CD4-positive, alpha-beta T cell (primary cell): Measurements from ENCODE around the gene P2RX7. TPM values are rescaled to one million over a fixed set of nuclear protein-coding genes. Genes with fewer than 3 reads are reported as not detected.

Source experiments
- ATAC-seq: fragments of 200-7000 bp; cut with Tn5 transposase; one replicate; pipeline ENCODE4 v1.10.0; 2022; ENCODE audit warnings: mild to moderate bottlenecking; ENCODE audit not compliant: poor library complexity
- CTCF ChIA-PET: fragments of 350-600 bp; sonication (Branson Sonifier 250); formaldehyde crosslinking; loops from one replicate; lab custom pipeline; 2021; ENCODE audit warnings: antibody characterized with exemption, inconsistent platforms; lab: Charles Lee
- POLR2A ChIA-PET: fragments of 350-600 bp; sonication (Branson Sonifier 250); formaldehyde crosslinking; loops from one replicate; lab custom pipeline; 2021; ENCODE audit warnings: antibody characterized with exemption, inconsistent platforms; lab: Charles Lee
- DNase-seq, 14 experiments: peaks; one replicate each; pipeline ENCODE4 v3.0.0-alpha.2; 2013 to 2020; ENCODE audit warnings: mixed read lengths in 2 of 14
- H3K27ac ChIP-seq, 2 donors: one replicate each; pipeline versions ENCODE4 v1.5.1 to v1.7.0; 2013; ENCODE audit warnings: low read length in 2 of 2, low read depth in 1 of 2, mild to moderate bottlenecking in 1 of 2
- H3K27me3 ChIP-seq, 2 experiments: 1 replicate in 1 of 2; 2 replicates in 1 of 2; pipeline versions ENCODE4 v1.6.1 to v1.7.0; 2013; ENCODE audit warnings: low read length in 2 of 2, control low read depth in 1 of 2, mild to moderate bottlenecking in 1 of 2, moderate library complexity in 1 of 2; ENCODE audit not compliant: insufficient read depth in 2 of 2, control insufficient read depth in 1 of 2
- H3K36me3 ChIP-seq: one replicate; pipeline ENCODE4 v1.6.1; 2013; ENCODE audit warnings: low read length, control low read depth; ENCODE audit not compliant: insufficient read depth
- H3K4me1 ChIP-seq: one replicate; pipeline ENCODE4 v1.6.1; 2013; ENCODE audit warnings: low read length, control low read depth; ENCODE audit not compliant: insufficient read depth
- H3K4me3 ChIP-seq: one replicate; pipeline ENCODE4 v1.5.1; 2013; ENCODE audit warnings: mild to moderate bottlenecking, low read length, moderate library complexity
- H3K9me3 ChIP-seq, 2 experiments: 1 replicate in 1 of 2; 2 replicates in 1 of 2; pipeline versions ENCODE4 v1.6.1 to v1.7.0; 2013; ENCODE audit warnings: low read length in 2 of 2, mild to moderate bottlenecking in 2 of 2, control low read depth in 1 of 2, moderate library complexity in 1 of 2; ENCODE audit not compliant: control insufficient read depth in 1 of 2, insufficient read depth in 1 of 2
- H3K27ac Mint-ChIP-seq: one replicate; pipeline ENCODE4 v1.8.0; 2020; ENCODE audit warnings: mixed read lengths
- H3K27me3 Mint-ChIP-seq: one replicate; pipeline ENCODE4 v1.8.0; 2021; ENCODE audit warnings: mixed read lengths
- H3K36me3 Mint-ChIP-seq: one replicate; pipeline ENCODE4 v1.8.0; 2021; ENCODE audit warnings: low read depth, mixed read lengths
- H3K4me1 Mint-ChIP-seq: one replicate; pipeline ENCODE4 v1.8.0; 2021; ENCODE audit warnings: low read depth, mixed read lengths
- H3K4me3 Mint-ChIP-seq: one replicate; pipeline ENCODE4 v1.8.0; 2020; ENCODE audit warnings: mild to moderate bottlenecking, mixed read lengths
- H3K9me3 Mint-ChIP-seq: one replicate; pipeline ENCODE4 v1.8.0; 2020; ENCODE audit warnings: mixed read lengths
- CTCF ChIP-seq: fragments of 200-600 bp; IDR thresholded peaks from one replicate; pipeline ENCODE4 v1.8.0; 2022; ENCODE audit warnings: antibody characterized with exemption, mild to moderate bottlenecking
- intact Hi-C, 2 experiments: fragments of 100-400 bp; cut with DNase I in 1 of 2; cut with micrococcal nuclease in 1 of 2; formaldehyde crosslinking; loops; one replicate each; pipeline versions ENCODE4 v1.15.1 to v1.9.0; 2023 to 2025; cut with DNase I, micrococcal nuclease
- total RNA-seq, 174 experiments: library from RNA in 2 of 174; stranded (reverse) in 2 of 174; gene quantifications; one replicate each; pipeline ENCODE4 v1.2.3 and lab custom pipeline; 2021 to 2026

P2RX7 gene
- total RNA-seq, 2 experiments from 2014 or later, result 4.6 to 4.8 TPM

GRCh38 chr12:121165316-121165715, 32.6 kb downstream of the P2RX7 start:
- POLR2A ChIA-PET, result no interaction called here
- Mint-ChIP-seq H3K4me3 (no peak overlapping the region), H3K27ac (no peak overlapping the region)

GRCh38 chr12:121166356-121166755, 33.7 kb downstream of the P2RX7 start:
- Histone ChIP-seq H3K27ac (no peak overlapping the region), H3K4me1 (peaks cover 2% of the 10 kb centered on the region), H3K4me3 (no peak overlapping the region), H3K9me3 (no peaks in the 10 kb centered on the region), H3K36me3 (peaks cover 17% of the 10 kb centered on the region), H3K27me3 (no peaks in the 10 kb centered on the region)
- DNase-seq (no peak), ATAC-seq (no peak)
- Mint-ChIP-seq H3K27ac (no peak overlapping the region), H3K9me3 (no peaks in the 10 kb centered on the region), H3K4me3 (no peak overlapping the region), H3K27me3 (no peaks in the 10 kb centered on the region), H3K4me1 (no peaks in the 10 kb centered on the region), H3K36me3 (peaks cover 25% of the 10 kb centered on the region)
- no peak for TF ChIP-seq CTCF
- CTCF ChIA-PET, result no interaction called here
- POLR2A ChIA-PET, result no interaction called here
- intact Hi-C loops, result no loop called here

More at GRCh38 chr12:121165316-121165715, 32.6 kb downstream of the P2RX7 start:
- Histone ChIP-seq H3K27me3 (no peaks in the 10 kb centered on the region), H3K27ac (no peak overlapping the region), H3K4me3 (no peak overlapping the region), H3K9me3 (no peaks in the 10 kb centered on the region), H3K4me1 (no peaks in the 10 kb centered on the region), H3K36me3 (peaks cover 17% of the 10 kb centered on the region)
- CTCF ChIA-PET, result no interaction called here
- ATAC-seq (no peak), DNase-seq (no peak)
- Mint-ChIP-seq H3K27me3 (no peaks in the 10 kb centered on the region), H3K9me3 (no peaks in the 10 kb centered on the region), H3K4me1 (no peaks in the 10 kb centered on the region), H3K36me3 (peaks cover 25% of the 10 kb centered on the region)
- intact Hi-C loops, result no loop called here
- TF ChIP-seq CTCF, result no peak

GRCh38 chr12:121167232-121167820, 34.6 kb downstream of the P2RX7 start:
- Mint-ChIP-seq H3K27me3 (no peaks in the 10 kb centered on the region), H3K4me1 (no peaks in the 10 kb centered on the region), H3K4me3 (no peak overlapping the region), H3K36me3 (peaks cover 25% of the 10 kb centered on the region), H3K27ac (no peak overlapping the region), H3K9me3 (no peaks in the 10 kb centered on the region)
- H3K4me3 ChIP-seq, result no peak overlapping the region
- no peaks in the 10 kb centered on the region for H3K27me3 ChIP-seq
- TF ChIP-seq CTCF, result no peak
- no peak for ATAC-seq
- H3K36me3 ChIP-seq, result peaks cover 17% of the 10 kb centered on the region
- H3K27ac ChIP-seq, result no peak overlapping the region
- H3K9me3 ChIP-seq, result no peaks in the 10 kb centered on the region
- CTCF ChIA-PET, result no interaction called here
- DNase-seq, result no peak
- intact Hi-C loops, result no loop called here
- H3K4me1 ChIP-seq, result peaks cover 2% of the 10 kb centered on the region
- POLR2A ChIA-PET, result no interaction called here
